Peyer's patch (tissue), 4 donors: ENCODE data around the gene PRX. TPM values are rescaled to one million over a fixed set of nuclear protein-coding genes. Genes with fewer than 3 reads are reported as not detected.

Experiments
- DNase-seq, 3 donors: peaks; one replicate each; pipeline ENCODE4 v3.0.0-alpha.2; 2017 to 2019
- H3K27ac ChIP-seq, 4 donors: fragments of 200-600 bp; sonication (generic); one replicate each; pipeline ENCODE4 v1.5.1; 2016 to 2019
- H3K27me3 ChIP-seq, 2 donors: fragments of 200-600 bp; sonication (generic); one replicate each; pipeline ENCODE4 v1.5.1; 2019
- H3K36me3 ChIP-seq, 3 donors: fragments of 200-600 bp; sonication (generic); one replicate each; pipeline ENCODE4 v1.5.1; 2016 to 2019
- H3K4me1 ChIP-seq, 4 donors: fragments of 200-600 bp; sonication (generic); one replicate each; pipeline ENCODE4 v1.5.1; 2016 to 2019
- H3K4me3 ChIP-seq, 4 donors: fragments of 200-600 bp; sonication (generic); 1 replicate in 3 of 4; 2 replicates in 1 of 4; pipeline ENCODE4 v1.5.1; 2016 to 2019; ENCODE audit warnings: mild to moderate bottlenecking in 1 of 4
- H3K9me3 ChIP-seq, 4 donors: fragments of 200-600 bp; sonication (generic); one replicate each; pipeline ENCODE4 v1.5.1; 2016 to 2019; ENCODE audit warnings: mild to moderate bottlenecking in 1 of 4
- POLR2A ChIP-seq, 2 donors: fragments of 450-650 bp; IDR thresholded peaks; one replicate each; pipeline ENCODE4 v1.5.1; 2017; ENCODE audit warnings: antibody characterized with exemption in 2 of 2, mild to moderate bottlenecking in 2 of 2, moderate library complexity in 2 of 2
- total RNA-seq, 4 donors: library from RNA; depleted of rRNA; stranded (reverse); fragments of >200 nt; gene quantifications; one replicate each; pipeline ENCODE4 v1.1.0, GENCODE V29; 2016
- TF ChIP-seq, protein P1 (sequence below), 6 experiments: fragments of 450-650 bp in 4 of 6; fragments of 200-600 bp in 2 of 6; sonication (generic) in 1 of 6; IDR thresholded peaks; one replicate each; pipeline ENCODE4 v1.5.1; 2017 to 2019; ENCODE audit warnings: antibody characterized with exemption in 6 of 6, mild to moderate bottlenecking in 3 of 6, moderate library complexity in 1 of 6

PRX gene
- total RNA-seq, 4 donors from 2014 or later, result 1.4 to 7.4 (median 3.0) TPM

DNA sequence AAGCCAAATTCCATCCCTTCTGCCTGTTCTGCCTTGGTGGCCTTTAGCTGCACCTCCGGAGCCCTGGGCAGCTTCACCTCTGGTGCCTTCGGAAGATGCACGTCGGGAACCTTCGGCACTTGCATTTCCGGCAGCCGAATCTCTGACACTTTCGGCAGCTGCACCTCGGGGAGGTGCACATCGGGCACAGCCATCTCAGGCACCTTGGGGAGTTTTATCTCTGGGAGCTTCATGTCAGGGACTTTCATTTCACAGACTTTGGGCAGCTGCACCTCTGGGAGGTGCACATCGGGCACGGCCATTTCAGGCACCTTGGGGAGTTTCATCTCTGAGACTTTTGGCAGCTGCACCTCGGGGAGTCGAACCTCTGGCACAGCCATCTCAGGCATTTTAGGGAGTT, 17.2 kb downstream of the PRX start:
- no peaks in the 10 kb centered on the region for H3K36me3 ChIP-seq
- H3K27ac ChIP-seq, result no peak overlapping the region
- no peaks in the 10 kb centered on the region for H3K27me3 ChIP-seq
- H3K4me1 ChIP-seq, result peaks cover 0 to 5% (median 0%) of the 10 kb centered on the region in 4 donors
- TF ChIP-seq POLR2A (IDR thresholded peaks at IDR 0.05), result no peak
- TF ChIP-seq, protein P1, sequence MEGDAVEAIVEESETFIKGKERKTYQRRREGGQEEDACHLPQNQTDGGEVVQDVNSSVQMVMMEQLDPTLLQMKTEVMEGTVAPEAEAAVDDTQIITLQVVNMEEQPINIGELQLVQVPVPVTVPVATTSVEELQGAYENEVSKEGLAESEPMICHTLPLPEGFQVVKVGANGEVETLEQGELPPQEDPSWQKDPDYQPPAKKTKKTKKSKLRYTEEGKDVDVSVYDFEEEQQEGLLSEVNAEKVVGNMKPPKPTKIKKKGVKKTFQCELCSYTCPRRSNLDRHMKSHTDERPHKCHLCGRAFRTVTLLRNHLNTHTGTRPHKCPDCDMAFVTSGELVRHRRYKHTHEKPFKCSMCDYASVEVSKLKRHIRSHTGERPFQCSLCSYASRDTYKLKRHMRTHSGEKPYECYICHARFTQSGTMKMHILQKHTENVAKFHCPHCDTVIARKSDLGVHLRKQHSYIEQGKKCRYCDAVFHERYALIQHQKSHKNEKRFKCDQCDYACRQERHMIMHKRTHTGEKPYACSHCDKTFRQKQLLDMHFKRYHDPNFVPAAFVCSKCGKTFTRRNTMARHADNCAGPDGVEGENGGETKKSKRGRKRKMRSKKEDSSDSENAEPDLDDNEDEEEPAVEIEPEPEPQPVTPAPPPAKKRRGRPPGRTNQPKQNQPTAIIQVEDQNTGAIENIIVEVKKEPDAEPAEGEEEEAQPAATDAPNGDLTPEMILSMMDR (IDR thresholded peaks at IDR 0.05), result no peak
- no peak for DNase-seq
- H3K4me3 ChIP-seq, result no peak overlapping the region
- H3K9me3 ChIP-seq, result no peaks in the 10 kb centered on the region

DNA sequence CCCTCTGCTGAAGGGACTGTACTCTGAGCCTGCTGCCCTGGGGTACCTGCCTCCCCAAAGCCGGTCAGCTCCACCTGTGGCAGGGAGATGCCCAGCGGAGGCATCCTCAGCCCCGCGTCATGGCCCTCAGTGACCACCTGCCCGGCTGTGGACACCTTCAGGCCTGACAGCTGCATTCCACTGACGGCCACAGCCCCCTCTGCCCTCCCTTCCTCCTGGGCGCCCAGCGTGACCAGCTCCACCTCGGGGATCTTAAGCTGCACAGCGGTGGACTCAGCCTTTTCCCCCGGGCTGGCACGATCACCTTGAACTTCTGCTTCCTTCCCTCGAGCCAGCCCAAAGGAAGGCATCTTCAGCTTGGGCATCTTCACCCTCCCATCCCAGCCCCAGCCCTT, 18.4 kb downstream of the PRX start:
- Histone ChIP-seq H3K9me3 (no peaks in the 10 kb centered on the region), H3K27me3 (no peaks in the 10 kb centered on the region), H3K4me3 (no peak overlapping the region), H3K36me3 (no peaks in the 10 kb centered on the region), H3K27ac (no peak overlapping the region), H3K4me1 (peaks cover 0 to 5% (median 0%) of the 10 kb centered on the region in 4 donors)
- TF ChIP-seq, protein P1 (IDR thresholded peaks at IDR 0.05), result no peak
- TF ChIP-seq POLR2A (IDR thresholded peaks at IDR 0.05), result no peak
- no peak for DNase-seq

DNA sequence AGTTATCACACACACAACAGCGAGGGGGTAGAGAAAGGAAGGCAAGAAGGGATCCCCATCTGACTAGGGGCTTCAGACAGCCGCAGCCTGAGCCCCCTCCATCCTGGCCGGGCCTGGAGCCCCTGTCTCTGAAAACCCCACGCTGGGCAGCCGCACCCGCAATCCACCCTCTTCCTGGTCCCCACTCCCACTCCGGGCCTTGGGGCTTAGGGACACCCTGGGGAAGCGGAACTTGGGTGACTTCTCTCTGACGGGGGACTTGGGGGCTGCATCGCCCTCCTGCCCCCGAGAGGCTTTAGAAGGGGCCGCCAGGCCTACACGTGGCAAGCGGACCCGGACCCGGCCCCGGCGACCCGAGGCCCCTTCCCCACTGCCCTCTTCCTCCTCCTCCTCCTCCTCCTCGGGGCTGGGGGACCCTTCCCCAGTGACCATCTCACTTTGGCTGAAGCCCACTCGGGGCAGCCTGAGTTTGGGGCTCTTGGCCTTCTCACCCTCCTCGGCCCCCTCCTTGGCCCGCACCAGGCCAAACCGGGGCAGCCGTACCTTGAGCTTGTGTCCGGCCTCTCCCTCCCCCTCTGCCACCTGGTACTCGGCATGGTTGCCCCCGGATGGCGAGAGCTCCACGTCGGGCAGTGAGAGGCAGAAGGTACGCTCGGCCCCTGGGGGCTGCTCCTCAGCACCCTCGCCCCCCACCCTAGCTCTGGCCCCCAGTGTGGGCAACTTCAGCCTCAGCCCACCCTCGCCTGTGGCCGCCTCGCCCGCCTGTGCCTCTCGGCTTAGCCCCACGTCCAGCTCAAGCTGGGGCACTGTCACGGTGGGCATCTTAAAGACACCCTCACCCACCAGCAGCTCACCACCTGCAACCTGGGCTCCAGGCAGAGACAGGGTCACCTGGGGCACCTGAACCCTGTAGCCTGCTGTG, 19.0 kb downstream of the PRX start:
- peaks cover 0 to 5% (median 0%) of the 10 kb centered on the region in 4 donors for H3K4me1 ChIP-seq
- H3K27ac ChIP-seq, result no peak overlapping the region
- no peaks in the 10 kb centered on the region for H3K9me3 ChIP-seq
- no peak overlapping the region for H3K4me3 ChIP-seq
- no peaks in the 10 kb centered on the region for H3K27me3 ChIP-seq
- no peak for DNase-seq
- H3K36me3 ChIP-seq, result no peaks in the 10 kb centered on the region
- TF ChIP-seq, protein P1 (IDR thresholded peaks at IDR 0.05), result no peak
- no peak for TF ChIP-seq POLR2A (IDR thresholded peaks at IDR 0.05)

DNA sequence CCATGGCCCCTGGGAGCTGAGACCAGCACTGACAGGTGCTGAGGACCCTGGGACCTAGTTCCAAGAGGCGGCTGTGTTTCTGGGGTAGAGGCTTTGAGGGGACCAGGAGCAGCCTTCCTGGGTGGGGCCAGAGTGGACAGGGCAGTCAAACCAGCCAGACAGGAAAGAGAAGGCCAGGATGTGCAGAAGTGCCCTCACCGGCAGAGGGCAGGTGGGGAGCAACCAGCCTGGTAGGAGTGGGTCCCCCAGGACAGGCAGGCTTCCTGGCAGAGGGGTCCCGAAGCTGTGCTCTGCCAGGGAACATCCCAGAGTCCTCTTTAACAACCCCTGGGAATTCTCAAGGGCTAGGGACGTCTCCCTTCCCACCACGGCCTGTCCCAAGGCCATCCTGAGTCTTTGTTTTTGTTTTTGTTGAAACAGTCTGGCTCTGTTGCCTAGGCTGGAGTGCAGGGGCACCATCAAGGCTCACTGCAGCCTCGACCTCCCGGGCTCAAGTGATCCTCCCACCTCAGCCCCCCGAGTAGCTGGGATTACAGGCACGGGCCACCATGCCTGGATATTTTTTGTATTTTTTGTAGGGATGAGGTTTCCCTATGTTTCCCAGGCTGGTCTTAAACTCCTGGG, 20.2 kb downstream of the PRX start:
- Histone ChIP-seq H3K4me3 (no peak overlapping the region), H3K27me3 (no peaks in the 10 kb centered on the region), H3K4me1 (no peaks in the 10 kb centered on the region), H3K36me3 (no peaks in the 10 kb centered on the region), H3K9me3 (no peaks in the 10 kb centered on the region), H3K27ac (no peak overlapping the region)
- no peak for DNase-seq
- TF ChIP-seq, protein P1 (IDR thresholded peaks at IDR 0.05), result peak in 2 of 6 experiments; percentile 38 to 43
- TF ChIP-seq POLR2A (IDR thresholded peaks at IDR 0.05), result no peak

DNA sequence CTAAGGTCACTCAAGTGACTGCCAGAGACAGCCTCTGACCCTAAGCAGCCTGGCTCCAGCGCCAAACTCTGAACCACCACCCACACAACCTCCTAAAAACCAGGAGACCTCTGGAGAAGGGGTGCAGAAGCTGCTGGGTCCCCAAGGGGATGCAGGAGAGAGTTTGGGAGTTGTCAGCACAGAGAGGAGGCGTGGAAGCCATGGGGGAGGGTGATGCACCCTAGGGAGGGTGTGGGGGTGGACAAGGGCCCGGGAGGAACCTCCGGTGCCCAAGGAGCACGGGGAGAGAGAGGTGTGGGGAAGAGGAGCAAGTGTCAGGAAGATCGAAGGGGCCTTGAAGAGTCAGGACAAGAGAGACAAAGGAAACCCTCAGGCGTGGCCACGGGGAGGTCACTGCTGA, 21.1 kb downstream of the PRX start:
- Histone ChIP-seq H3K27me3 (no peaks in the 10 kb centered on the region), H3K4me1 (no peaks in the 10 kb centered on the region), H3K36me3 (no peaks in the 10 kb centered on the region), H3K4me3 (no peak overlapping the region), H3K27ac (no peak overlapping the region), H3K9me3 (no peaks in the 10 kb centered on the region)
- DNase-seq, result no peak
- TF ChIP-seq, protein P1 (IDR thresholded peaks at IDR 0.05), result no peak
- no peak for TF ChIP-seq POLR2A (IDR thresholded peaks at IDR 0.05)
